Small intestine (tissue), 7 donors: ENCODE results near the gene DUSP10. TPM values are rescaled to one million over a fixed set of nuclear protein-coding genes. Genes with fewer than 3 reads are reported as not detected.

ENCODE experiments used
- DNase-seq, 2 donors: peaks; one replicate each; pipeline versions ENCODE4 v3.0.0 to v3.0.0-alpha.2; 2013
- FAIRE-seq: peaks from 2 replicates; lab custom pipeline; 2012; peaks lifted over from hg19 to GRCh38; lab: Jason Lieb, UNC
- H3K27ac ChIP-seq, 3 donors: one replicate each; pipeline ENCODE4 v1.5.1; 2013; ENCODE audit warnings: low read length in 2 of 3, mild to moderate bottlenecking in 2 of 3, control low read depth in 1 of 3, inconsistent platforms in 1 of 3, low read depth in 1 of 3, moderate library complexity in 1 of 3
- H3K27me3 ChIP-seq, 3 donors: one replicate each; pipeline ENCODE4 v1.6.1; 2013; ENCODE audit warnings: low read length in 3 of 3, inconsistent platforms in 1 of 3; ENCODE audit not compliant: control insufficient read depth in 3 of 3, insufficient read depth in 3 of 3
- H3K36me3 ChIP-seq, 3 donors: one replicate each; pipeline ENCODE4 v1.6.1; 2013; ENCODE audit warnings: low read length in 3 of 3, inconsistent platforms in 1 of 3, low read depth in 1 of 3, mild to moderate bottlenecking in 1 of 3, moderate library complexity in 1 of 3; ENCODE audit not compliant: control insufficient read depth in 3 of 3, insufficient read depth in 2 of 3
- H3K4me1 ChIP-seq, 3 donors: one replicate each; pipeline ENCODE4 v1.6.1; 2013; ENCODE audit warnings: low read length in 2 of 3, inconsistent platforms in 1 of 3, low read depth in 1 of 3, mild to moderate bottlenecking in 1 of 3, moderate library complexity in 1 of 3; ENCODE audit not compliant: control insufficient read depth in 3 of 3, insufficient read depth in 2 of 3
- H3K4me3 ChIP-seq, 3 donors: one replicate each; pipeline ENCODE4 v1.5.1; 2013; ENCODE audit warnings: low read length in 3 of 3, control low read depth in 1 of 3, inconsistent platforms in 1 of 3, low read depth in 1 of 3, mild to moderate bottlenecking in 1 of 3, moderate library complexity in 1 of 3
- H3K9me3 ChIP-seq, 2 donors: one replicate each; pipeline ENCODE4 v1.6.1; 2013; ENCODE audit warnings: low read depth in 1 of 2, low read length in 1 of 2; ENCODE audit not compliant: control insufficient read depth in 2 of 2, insufficient read depth in 1 of 2
- WGBS, 3 donors: extraction: QIAGEN DNeasy Blood & Tissue Kit; methylation state at CpG; one replicate each; pipeline ENCODE4 v1.1.7; 2013; 5-methylcytosine and 5-hydroxymethylcytosine counted together
- polyA plus RNA-seq, 4 donors: library from polyadenylated mRNA; stranded (reverse) in 3 of 4; unstranded in 1 of 4; fragments of 200-250 nt in 3 of 4; fragments of 120-200 nt in 1 of 4; gene quantifications; one replicate each; pipeline versions ENCODE4 v1.2.1 to v1.2.3, GENCODE V29; 2013
- donor health status: healthy with polysubstance abuse.
- donor health status: control.
- donor health status: control.
- donor health status: Bipolar disorder and iron deficiency.
- donor health status: healthy.

DUSP10 gene
- polyA plus RNA-seq, 4 donors: 1.1 to 4.4 (median 2.1) TPM

- 81 to 100% (median 90%) methylated on average over 1 of the region's 1 CpG for WGBS, 3 donors
- Histone ChIP-seq H3K36me3 (peaks cover 0 to 3% (median 0%) of the 10 kb centered on the region in 3 donors), H3K4me1 (no peaks in the 10 kb centered on the region), H3K27ac (no peak overlapping the region), H3K4me3 (no peak overlapping the region), H3K27me3 (no peaks in the 10 kb centered on the region), H3K9me3 (no peaks in the 10 kb centered on the region)
- FAIRE-seq (no peak), DNase-seq (no peak)
Measured at GRCh38 chr1:221700536-221700935, 41.4 kb downstream of the DUSP10 start.

- DNase-seq (no peak), FAIRE-seq (no peak)
- Histone ChIP-seq H3K4me3 (no peak overlapping the region), H3K27me3 (no peaks in the 10 kb centered on the region), H3K9me3 (no peaks in the 10 kb centered on the region), H3K36me3 (peaks cover 0 to 3% (median 0%) of the 10 kb centered on the region in 3 donors), H3K27ac (no peak overlapping the region), H3K4me1 (no peaks in the 10 kb centered on the region)
Measured at GRCh38 chr1:221699978-221700519, 41.8 kb downstream of the DUSP10 start.

- 92 to 94% (median 94%) methylated on average over 1 of the region's 1 CpG for WGBS, 3 donors
- no peak overlapping the region for H3K27ac ChIP-seq
- no peak for DNase-seq
- H3K9me3 ChIP-seq: no peaks in the 10 kb centered on the region
- H3K27me3 ChIP-seq: no peaks in the 10 kb centered on the region
- no peak for FAIRE-seq
- H3K4me3 ChIP-seq: no peak overlapping the region
- H3K36me3 ChIP-seq: peaks cover 0 to 3% (median 0%) of the 10 kb centered on the region in 3 donors
- H3K4me1 ChIP-seq: no peaks in the 10 kb centered on the region
Measured at GRCh38 chr1:221699577-221699976, 42.3 kb downstream of the DUSP10 start.

DNA sequence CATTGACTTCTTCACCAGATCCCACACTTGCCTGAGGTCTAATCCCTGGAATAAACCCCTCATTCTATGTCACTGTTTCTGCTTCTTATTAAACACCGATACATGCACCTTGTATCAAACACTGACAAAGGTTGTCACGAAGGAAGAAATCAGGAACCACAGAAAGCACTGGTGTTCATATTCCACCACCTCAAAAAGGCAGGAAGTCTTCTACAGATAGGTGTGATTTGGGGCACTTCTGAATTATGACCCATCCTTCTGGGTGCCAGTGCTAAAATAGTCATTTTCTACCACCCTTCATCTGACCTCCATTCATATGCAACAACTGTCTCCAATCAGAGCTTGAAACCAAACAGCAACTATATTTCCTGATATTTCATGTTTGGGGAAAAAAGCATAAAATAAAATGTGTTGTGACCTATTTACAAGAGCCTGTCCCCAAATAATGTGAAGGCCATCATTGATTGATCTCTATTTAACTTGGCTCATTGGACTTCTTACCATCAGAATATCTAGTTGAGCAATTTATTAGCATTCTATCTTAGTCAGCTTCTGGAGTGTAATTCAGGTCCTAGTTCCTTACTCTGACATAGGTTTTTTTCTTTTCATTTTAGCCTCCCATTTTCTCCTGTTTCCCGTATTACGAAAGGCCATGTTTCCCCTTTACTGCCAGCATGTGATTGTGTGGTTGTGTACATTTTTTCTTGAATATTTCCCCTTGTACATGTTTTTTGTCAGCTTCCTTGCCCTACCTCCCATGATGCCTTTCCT, 43.1 kb downstream of the DUSP10 start:
- no peaks in the 10 kb centered on the region for H3K9me3 ChIP-seq
- no peak for FAIRE-seq
- no peak overlapping the region for H3K4me3 ChIP-seq
- H3K4me1 ChIP-seq: no peaks in the 10 kb centered on the region
- no peaks in the 10 kb centered on the region for H3K27me3 ChIP-seq
- no peak overlapping the region for H3K27ac ChIP-seq
- DNase-seq: no peak
- WGBS, 3 donors: 85 to 93% (median 93%) methylated on average over 4 of the region's 4 CpGs
- H3K36me3 ChIP-seq: peaks cover 0 to 3% (median 0%) of the 10 kb centered on the region in 3 donors

- H3K27me3 ChIP-seq: no peaks in the 10 kb centered on the region
- no peak overlapping the region for H3K27ac ChIP-seq
Measured at GRCh38 chr1:221697923-221698425, 43.9 kb downstream of the DUSP10 start.

DNA sequence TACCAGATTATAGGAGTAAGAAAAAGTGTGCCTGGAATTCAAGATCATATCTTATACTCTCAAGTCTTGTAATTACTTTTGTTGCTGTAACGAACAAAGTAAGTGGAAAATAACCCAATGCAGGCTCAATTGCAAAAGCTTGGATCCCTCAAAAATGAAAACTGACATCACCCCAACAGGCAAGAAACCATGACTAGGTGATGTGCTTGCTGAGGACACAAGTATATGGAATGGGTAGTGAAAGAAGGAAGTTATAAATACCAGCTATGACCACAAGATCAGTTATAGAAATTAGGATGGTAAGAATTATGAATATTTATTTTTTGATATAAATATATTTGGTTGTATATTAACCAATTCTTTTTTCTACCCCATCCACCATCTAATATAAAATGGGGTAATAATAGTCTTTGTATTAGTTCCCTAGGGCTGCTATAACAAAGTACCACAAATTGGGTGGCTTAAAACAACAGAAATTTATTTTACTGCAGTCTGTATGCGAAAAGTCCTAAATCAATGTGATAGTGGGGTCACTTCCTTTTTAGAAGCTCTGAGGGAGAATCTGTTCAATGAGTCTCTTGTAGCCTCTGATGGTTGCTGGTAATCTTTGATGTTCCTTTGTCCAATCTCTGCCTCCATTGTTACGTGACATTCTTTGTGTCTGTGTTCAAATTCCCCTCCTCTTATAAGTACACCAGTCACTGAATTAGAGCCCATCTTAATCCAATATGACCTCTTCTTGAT, 45.0 kb downstream of the DUSP10 start:
- no peaks in the 10 kb centered on the region for H3K4me1 ChIP-seq
- H3K4me3 ChIP-seq: no peak overlapping the region
- H3K36me3 ChIP-seq: no peaks in the 10 kb centered on the region
- H3K27me3 ChIP-seq: no peaks in the 10 kb centered on the region
- DNase-seq (no peak), FAIRE-seq (no peak)
- H3K27ac ChIP-seq: no peak overlapping the region
- peaks cover 0 to 4% of the 10 kb centered on the region in 2 donors for H3K9me3 ChIP-seq
- 72 to 96% (median 94%) methylated on average over 3 of the region's 3 CpGs for WGBS, 3 donors

More at GRCh38 chr1:221697923-221698425, 43.9 kb downstream of the DUSP10 start:
- Histone ChIP-seq H3K9me3 (peaks cover 0 to 4% of the 10 kb centered on the region in 2 donors), H3K4me3 (no peak overlapping the region), H3K36me3 (peaks cover 0 to 3% (median 0%) of the 10 kb centered on the region in 3 donors), H3K4me1 (no peaks in the 10 kb centered on the region)
- no peak for FAIRE-seq
- WGBS, 3 donors: 62 to 73% (median 65%) methylated on average over 3 of the region's 3 CpGs
- no peak for DNase-seq

GRCh38 chr1:221696027-221696426, 45.9 kb downstream of the DUSP10 start:
- H3K9me3 ChIP-seq: peaks cover 0 to 4% of the 10 kb centered on the region in 2 donors
- DNase-seq: no peak
- H3K27me3 ChIP-seq: no peaks in the 10 kb centered on the region
- no peak overlapping the region for H3K27ac ChIP-seq
- no peaks in the 10 kb centered on the region for H3K36me3 ChIP-seq
- FAIRE-seq: no peak
- no peak overlapping the region for H3K4me3 ChIP-seq
- no peaks in the 10 kb centered on the region for H3K4me1 ChIP-seq

- no peak overlapping the region for H3K27ac ChIP-seq
- H3K9me3 ChIP-seq: peaks cover 0 to 4% of the 10 kb centered on the region in 2 donors
- WGBS, 3 donors: 81 to 90% (median 81%) methylated on average over 1 of the region's 1 CpG
- DNase-seq: no peak
- H3K27me3 ChIP-seq: no peaks in the 10 kb centered on the region
- H3K36me3 ChIP-seq: no peaks in the 10 kb centered on the region
- H3K4me3 ChIP-seq: no peak overlapping the region
- FAIRE-seq: no peak
- no peaks in the 10 kb centered on the region for H3K4me1 ChIP-seq
Measured at GRCh38 chr1:221695301-221695700, 46.6 kb downstream of the DUSP10 start.
